ENCODE results near the gene GGA1.

GGA1 gene

GRCh38 chr22:37676736-37677492, 68.3 kb downstream of the GGA1 start:
- H3K27me3 ChIP-seq (ENCODE audit: control insufficient read depth, insufficient read depth, low read length), result no peaks in the 10 kb centered on the region
- peaks cover 3% of the 10 kb centered on the region for H3K4me1 ChIP-seq (ENCODE audit: control insufficient read depth, insufficient read depth, low read length)
- H3K9ac ChIP-seq (ENCODE audit: low read depth, low read length), result no peak overlapping the region
- H3K4me3 ChIP-seq (ENCODE audit: low read depth, low read length), result peak overlapping the region; percentile 61
- no peaks in the 10 kb centered on the region for H3K36me3 ChIP-seq (ENCODE audit: control insufficient read depth, insufficient read depth, low read length)
- H3K9me3 ChIP-seq (ENCODE audit: control insufficient read depth, insufficient read depth, low read length), result no peaks in the 10 kb centered on the region

GRCh38 chr22:37677493-37677974, 68.9 kb downstream of the GGA1 start:
- peaks cover 3% of the 10 kb centered on the region for H3K4me1 ChIP-seq (ENCODE audit: control insufficient read depth, insufficient read depth, low read length)
- no peak overlapping the region for H3K9ac ChIP-seq (ENCODE audit: low read depth, low read length)
- H3K4me3 ChIP-seq (ENCODE audit: low read depth, low read length), result peak overlapping the region; percentile 61
- H3K36me3 ChIP-seq (ENCODE audit: control insufficient read depth, insufficient read depth, low read length), result no peaks in the 10 kb centered on the region
- H3K9me3 ChIP-seq (ENCODE audit: control insufficient read depth, insufficient read depth, low read length), result no peaks in the 10 kb centered on the region
- H3K27me3 ChIP-seq (ENCODE audit: control insufficient read depth, insufficient read depth, low read length), result no peaks in the 10 kb centered on the region

- no peak overlapping the region for H3K4me3 ChIP-seq (ENCODE audit: low read depth, low read length)
- H3K9ac ChIP-seq (ENCODE audit: low read depth, low read length), result no peak overlapping the region
- no peaks in the 10 kb centered on the region for H3K9me3 ChIP-seq (ENCODE audit: control insufficient read depth, insufficient read depth, low read length)
- no peaks in the 10 kb centered on the region for H3K36me3 ChIP-seq (ENCODE audit: control insufficient read depth, insufficient read depth, low read length)
- H3K4me1 ChIP-seq (ENCODE audit: control insufficient read depth, insufficient read depth, low read length), result peaks cover 3% of the 10 kb centered on the region
- H3K27me3 ChIP-seq (ENCODE audit: control insufficient read depth, insufficient read depth, low read length), result no peaks in the 10 kb centered on the region
These were observed 69.7 kb downstream of the GGA1 start for GRCh38 chr22:37678372-37678771.

GRCh38 chr22:37679670-37680069, 71.0 kb downstream of the GGA1 start:
- no peaks in the 10 kb centered on the region for H3K36me3 ChIP-seq (ENCODE audit: control insufficient read depth, insufficient read depth, low read length)
- no peak overlapping the region for H3K4me3 ChIP-seq (ENCODE audit: low read depth, low read length)
- H3K9ac ChIP-seq (ENCODE audit: low read depth, low read length), result no peak overlapping the region
- no peaks in the 10 kb centered on the region for H3K9me3 ChIP-seq (ENCODE audit: control insufficient read depth, insufficient read depth, low read length)
- H3K4me1 ChIP-seq (ENCODE audit: control insufficient read depth, insufficient read depth, low read length), result peaks cover 3% of the 10 kb centered on the region
- no peaks in the 10 kb centered on the region for H3K27me3 ChIP-seq (ENCODE audit: control insufficient read depth, insufficient read depth, low read length)

- no peak overlapping the region for H3K9ac ChIP-seq (ENCODE audit: low read depth, low read length)
- H3K27me3 ChIP-seq (ENCODE audit: control insufficient read depth, insufficient read depth, low read length), result no peaks in the 10 kb centered on the region
- no peaks in the 10 kb centered on the region for H3K9me3 ChIP-seq (ENCODE audit: control insufficient read depth, insufficient read depth, low read length)
- peaks cover 3% of the 10 kb centered on the region for H3K4me1 ChIP-seq (ENCODE audit: control insufficient read depth, insufficient read depth, low read length)
- no peaks in the 10 kb centered on the region for H3K36me3 ChIP-seq (ENCODE audit: control insufficient read depth, insufficient read depth, low read length)
- no peak overlapping the region for H3K4me3 ChIP-seq (ENCODE audit: low read depth, low read length)
These were observed 71.7 kb downstream of the GGA1 start for GRCh38 chr22:37680191-37680851.

GRCh38 chr22:37681001-37681424, 72.4 kb downstream of the GGA1 start:
- Histone ChIP-seq H3K36me3 (ENCODE audit: control insufficient read depth, insufficient read depth, low read length) (no peaks in the 10 kb centered on the region), H3K9ac (ENCODE audit: low read depth, low read length) (no peak overlapping the region), H3K4me3 (ENCODE audit: low read depth, low read length) (no peak overlapping the region), H3K9me3 (ENCODE audit: control insufficient read depth, insufficient read depth, low read length) (no peaks in the 10 kb centered on the region), H3K4me1 (ENCODE audit: control insufficient read depth, insufficient read depth, low read length) (peaks cover 3% of the 10 kb centered on the region), H3K27me3 (ENCODE audit: control insufficient read depth, insufficient read depth, low read length) (no peaks in the 10 kb centered on the region)

GRCh38 chr22:37681556-37682049, 73.0 kb downstream of the GGA1 start:
- Histone ChIP-seq H3K27me3 (ENCODE audit: control insufficient read depth, insufficient read depth, low read length) (no peaks in the 10 kb centered on the region), H3K4me3 (ENCODE audit: low read depth, low read length) (no peak overlapping the region), H3K9ac (ENCODE audit: low read depth, low read length) (no peak overlapping the region), H3K4me1 (ENCODE audit: control insufficient read depth, insufficient read depth, low read length) (peaks cover 3% of the 10 kb centered on the region), H3K9me3 (ENCODE audit: control insufficient read depth, insufficient read depth, low read length) (no peaks in the 10 kb centered on the region), H3K36me3 (ENCODE audit: control insufficient read depth, insufficient read depth, low read length) (no peaks in the 10 kb centered on the region)
